Amniotic epithelial cell (primary cell): ENCODE measurements around the gene KAT6B.

Experiments
- DNase-seq: peaks from one replicate; pipeline ENCODE4 v3.0.0-alpha.2; 2010; ENCODE audit warnings: low read depth

Gene KAT6B

DNA sequence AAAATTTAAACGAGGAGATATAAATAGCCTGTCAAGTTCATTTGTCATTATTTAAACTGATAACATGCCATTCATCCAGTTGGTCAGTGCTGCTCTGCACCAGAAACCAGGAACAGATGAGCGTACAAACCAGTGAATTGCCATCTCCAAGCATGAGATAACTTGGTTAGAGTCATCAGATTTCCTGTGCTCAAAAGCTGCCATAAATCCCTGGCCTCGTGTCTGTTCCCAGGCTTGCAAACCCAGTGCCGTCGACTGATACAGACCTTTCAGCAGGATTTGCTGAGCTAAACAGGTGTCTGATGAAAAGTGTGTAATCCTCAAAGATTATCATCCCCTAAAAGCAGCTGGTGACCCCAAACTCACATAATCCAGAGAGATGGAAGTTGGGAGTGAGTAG is 189.0 kb downstream of the KAT6B start:
- peak; percentile 10 for DNase-seq

- DNase-seq = no peak
These were observed 189.9 kb downstream of the KAT6B start for GRCh38 chr10:75016325-75016724.

DNA sequence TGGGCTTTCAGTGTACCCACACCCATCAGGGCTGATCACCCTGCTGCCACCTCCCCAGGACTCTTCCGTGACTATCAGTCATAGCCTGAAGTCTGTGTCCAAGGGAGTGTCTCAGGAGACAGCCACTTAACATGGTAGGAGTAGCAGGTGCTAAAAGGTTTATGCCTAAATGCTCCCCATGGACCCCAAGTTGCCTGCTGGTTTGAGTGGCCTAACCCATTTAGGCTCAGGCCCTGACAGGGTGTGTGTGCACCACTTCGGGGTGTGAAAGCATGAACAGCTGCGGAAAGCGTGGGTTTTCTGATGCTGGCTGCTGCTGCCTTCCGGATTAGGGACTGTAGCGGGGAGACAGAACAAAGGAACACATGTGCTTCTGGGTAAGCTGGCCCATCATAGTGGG is 191.9 kb downstream of the KAT6B start:
- DNase-seq = no peak

DNA sequence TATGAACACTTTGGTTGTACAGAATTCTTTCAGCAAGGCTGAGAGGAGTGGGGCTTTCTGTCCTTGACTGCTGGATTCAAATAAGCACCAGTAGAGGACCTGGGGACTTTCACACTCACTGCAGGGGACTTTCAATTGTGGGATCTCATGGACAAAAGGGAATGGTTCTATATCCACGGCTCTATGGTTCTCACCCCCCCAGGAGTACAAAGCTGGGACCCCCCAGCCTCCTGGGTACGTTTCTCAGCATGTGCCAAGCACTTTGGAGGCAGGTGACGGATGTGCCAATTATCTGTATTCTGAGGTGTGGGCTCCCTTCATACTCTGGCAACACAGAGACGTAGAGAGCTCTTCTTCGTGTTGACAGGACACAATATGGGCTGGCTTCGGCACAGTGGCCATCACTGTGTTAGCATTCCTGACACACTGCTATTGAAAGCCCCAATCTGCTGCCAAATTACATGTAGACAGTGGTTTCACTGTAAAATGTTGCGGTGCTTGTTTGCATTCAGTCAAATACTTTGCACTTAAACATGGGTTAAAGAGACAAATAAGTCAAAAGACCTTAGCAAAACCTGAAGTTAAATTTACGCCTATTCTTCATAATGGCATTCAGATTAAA is 192.4 kb downstream of the KAT6B start:
- no peak for DNase-seq

GRCh38 chr10:75019370-75019769 is 193.0 kb downstream of the KAT6B start:
- DNase-seq = peak; percentile 28

DNA sequence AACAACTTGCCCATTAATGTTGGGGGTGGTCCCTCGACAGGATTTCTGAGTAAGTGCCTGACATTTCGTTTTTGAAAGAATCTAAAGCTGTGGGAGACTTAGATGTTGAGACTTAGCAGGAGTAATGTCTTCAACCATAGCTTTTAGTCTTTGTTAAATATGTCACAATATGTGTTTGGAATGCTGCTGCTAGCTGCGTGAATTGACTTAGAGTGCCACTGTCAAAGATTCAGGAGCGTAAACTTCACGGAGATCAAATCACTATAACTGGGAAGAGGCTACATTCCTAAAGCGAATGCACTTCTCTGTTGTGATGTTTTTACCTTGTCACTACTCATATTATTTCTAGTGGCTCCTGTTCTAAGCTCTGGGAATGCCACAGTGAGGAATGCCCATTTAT is 193.8 kb downstream of the KAT6B start:
- no peak for DNase-seq

- no peak for DNase-seq
These were observed 195.2 kb downstream of the KAT6B start for GRCh38 chr10:75021379-75022249.

DNA sequence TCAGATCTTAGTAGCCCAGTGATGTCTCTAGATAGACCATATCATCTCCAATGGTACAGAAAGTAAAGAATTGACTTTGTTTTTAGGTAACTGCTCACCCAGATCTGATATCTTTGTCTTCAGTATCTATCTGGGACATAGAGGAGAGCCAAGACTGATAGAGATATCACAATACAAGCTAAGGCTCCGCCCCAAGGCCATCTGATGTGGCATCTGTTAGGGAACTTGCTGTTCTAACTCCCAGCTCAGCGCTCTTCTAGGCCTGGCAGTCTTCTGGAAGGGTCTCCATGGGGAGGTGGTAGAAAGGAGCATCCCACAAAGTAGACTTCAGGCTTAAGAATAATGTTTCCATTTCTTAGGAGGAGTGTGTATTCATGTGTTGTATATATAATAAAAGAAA is 196.7 kb downstream of the KAT6B start:
- no peak for DNase-seq

- DNase-seq = no peak
These were observed 198.6 kb downstream of the KAT6B start for GRCh38 chr10:75024971-75025523.

DNA sequence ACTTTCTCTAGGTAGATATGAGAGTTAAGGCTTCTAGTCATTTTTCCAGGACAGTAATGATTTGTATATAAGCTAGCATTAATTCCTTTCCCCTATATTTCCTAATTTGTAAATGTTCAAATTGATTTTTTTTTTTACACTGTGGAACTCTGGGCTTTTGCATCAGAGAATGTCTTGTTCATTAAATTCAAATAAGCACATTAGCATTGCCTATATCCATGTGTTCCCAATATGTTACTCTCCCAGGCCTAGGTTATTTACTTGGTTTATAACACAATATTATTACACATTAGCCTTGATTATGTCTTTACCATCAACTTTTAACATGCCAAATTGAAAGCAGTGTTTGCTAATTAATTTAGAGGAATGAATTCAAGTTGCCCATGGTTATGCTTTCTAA is 201.6 kb downstream of the KAT6B start:
- DNase-seq = no peak

DNA sequence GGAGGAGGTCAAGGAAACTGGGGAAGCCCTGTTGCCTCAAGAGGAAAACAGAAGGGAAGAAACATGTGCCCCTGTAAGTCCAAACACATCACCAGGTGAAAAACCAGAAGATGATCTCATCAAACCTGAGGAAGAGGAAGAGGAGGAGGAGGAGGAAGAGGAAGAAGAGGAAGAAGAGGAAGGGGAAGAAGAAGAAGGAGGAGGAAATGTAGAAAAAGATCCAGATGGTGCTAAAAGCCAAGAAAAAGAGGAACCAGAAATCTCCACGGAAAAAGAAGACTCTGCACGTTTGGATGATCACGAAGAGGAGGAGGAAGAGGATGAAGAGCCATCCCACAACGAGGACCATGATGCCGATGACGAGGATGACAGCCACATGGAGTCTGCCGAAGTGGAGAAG is 202.3 kb downstream of the KAT6B start:
- no peak for DNase-seq

- no peak for DNase-seq
These were observed 203.0 kb downstream of the KAT6B start for GRCh38 chr10:75029420-75029819.

DNA sequence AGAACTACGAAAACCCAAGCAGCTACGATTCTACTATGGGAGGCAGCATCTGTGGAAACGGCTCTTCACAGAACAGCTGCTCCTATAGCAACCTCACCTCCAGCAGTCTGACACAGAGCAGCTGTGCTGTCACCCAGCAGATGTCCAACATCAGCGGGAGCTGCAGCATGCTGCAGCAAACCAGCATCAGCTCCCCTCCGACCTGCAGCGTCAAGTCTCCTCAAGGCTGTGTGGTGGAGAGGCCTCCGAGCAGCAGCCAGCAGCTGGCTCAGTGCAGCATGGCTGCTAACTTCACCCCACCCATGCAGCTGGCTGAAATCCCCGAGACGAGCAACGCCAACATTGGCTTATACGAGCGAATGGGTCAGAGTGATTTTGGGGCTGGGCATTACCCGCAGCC is 203.5 kb downstream of the KAT6B start:
- no peak for DNase-seq

DNA sequence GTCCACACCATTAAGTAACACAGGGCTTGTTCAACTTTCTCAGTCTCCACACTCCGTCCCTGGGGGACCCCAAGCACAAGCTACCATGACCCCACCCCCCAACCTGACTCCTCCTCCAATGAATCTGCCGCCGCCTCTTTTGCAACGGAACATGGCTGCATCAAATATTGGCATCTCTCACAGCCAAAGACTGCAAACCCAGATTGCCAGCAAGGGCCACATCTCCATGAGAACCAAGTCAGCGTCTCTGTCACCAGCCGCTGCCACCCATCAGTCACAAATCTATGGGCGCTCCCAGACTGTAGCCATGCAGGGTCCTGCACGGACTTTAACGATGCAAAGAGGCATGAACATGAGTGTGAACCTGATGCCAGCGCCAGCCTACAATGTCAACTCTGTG is 204.0 kb downstream of the KAT6B start:
- no peak for DNase-seq

- no peak for DNase-seq
These were observed 205.7 kb downstream of the KAT6B start for GRCh38 chr10:75032119-75032518.

GRCh38 chr10:75032813-75033212 is 206.4 kb downstream of the KAT6B start:
- DNase-seq = no peak

- no peak for DNase-seq
These were observed 207.2 kb downstream of the KAT6B start for GRCh38 chr10:75033399-75034130.

DNA sequence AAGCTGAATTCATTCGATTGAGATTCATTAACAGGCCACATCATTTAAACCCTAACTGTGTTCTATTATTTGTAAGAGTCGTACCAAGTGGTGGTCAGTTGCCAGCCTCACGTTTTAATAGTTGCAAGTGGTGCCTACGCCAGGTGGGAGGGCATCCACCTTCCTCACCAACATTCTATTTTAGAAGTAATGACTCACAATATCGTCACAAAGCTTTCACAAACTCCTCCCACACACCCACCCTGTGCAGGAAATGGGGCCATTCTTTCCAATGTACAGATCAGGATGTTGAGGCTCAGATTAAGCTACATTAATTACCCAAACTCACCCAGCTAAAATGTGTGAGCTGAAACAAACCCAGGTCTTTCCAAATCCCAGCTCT is 207.7 kb downstream of the KAT6B start:
- DNase-seq = no peak

GRCh38 chr10:75034714-75035258 is 208.4 kb downstream of the KAT6B start:
- no peak for DNase-seq

DNA sequence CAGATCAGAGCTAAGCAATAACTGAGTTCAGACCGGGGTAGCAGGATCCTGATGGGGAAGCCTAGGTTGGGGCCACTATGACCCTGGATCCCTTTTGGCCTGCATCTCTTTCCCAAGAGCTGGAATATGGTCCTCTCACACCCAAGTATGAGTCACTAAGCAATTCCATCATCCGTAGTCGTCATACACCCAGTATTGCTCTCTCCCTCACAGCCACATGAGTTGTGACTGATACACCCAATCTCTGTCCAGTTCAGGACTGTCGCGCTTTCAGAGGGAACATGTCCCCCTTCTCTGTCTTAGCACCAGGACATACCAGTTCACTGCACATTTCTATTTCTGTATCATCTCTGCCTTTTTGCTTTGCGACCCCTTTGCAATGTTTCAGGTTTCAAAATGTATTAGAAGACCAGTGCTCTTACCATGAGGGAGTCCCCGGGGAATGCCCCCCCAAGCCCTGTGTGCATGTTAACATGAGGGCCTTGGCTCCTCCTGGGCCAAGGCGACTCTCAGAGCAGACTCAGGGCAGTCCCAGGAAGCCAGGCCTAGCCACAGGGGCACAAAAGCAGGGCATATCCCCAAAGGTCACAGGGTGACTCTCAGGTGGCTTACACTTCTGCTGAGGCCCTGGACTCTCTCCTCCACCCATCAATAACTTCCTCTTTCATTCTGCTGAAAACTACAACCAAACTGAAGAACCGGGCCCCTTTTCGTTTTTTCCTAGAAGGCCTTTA is 209.7 kb downstream of the KAT6B start:
- peak; percentile 68 for DNase-seq
